ENCODE measurements around the gene PDK3. TPM values are rescaled to one million over a fixed set of nuclear protein-coding genes. Genes with fewer than 3 reads are reported as not detected.

PDK3 gene
- total RNA-seq, 2 donors from 2014 or later, result 26.0 to 31.7 TPM

- ATAC-seq (replicated peaks in 1 of 2), result no peak
- peaks cover 16% of the 10 kb centered on the region for H3K4me1 Mint-ChIP-seq (ENCODE audit: low read depth)
Observed at GRCh38 chrX:24463077-24463476, 2.0 kb upstream of the PDK3 start.

GRCh38 chrX:24464498-24464835 lies 619 bp upstream of the PDK3 start:
- peak overlapping the region; percentile 67 for H3K27ac Mint-ChIP-seq
- ATAC-seq (replicated peaks in 1 of 2) (no peak), DNase-seq (no peak)
- H3K4me3 Mint-ChIP-seq, result peak overlapping the region; percentile 85 to 87
- H3K36me3 Mint-ChIP-seq (ENCODE audit: insufficient read depth in 2 of 2), result no peaks in the 10 kb centered on the region
- no peaks in the 10 kb centered on the region for H3K9me3 Mint-ChIP-seq
- peaks cover 22% of the 10 kb centered on the region for H3K4me1 Mint-ChIP-seq (ENCODE audit: low read depth)
- no peaks in the 10 kb centered on the region for H3K27me3 Mint-ChIP-seq (ENCODE audit: low read depth)

More at GRCh38 chrX:24463077-24463476, 2.0 kb upstream of the PDK3 start:
- H3K9me3 Mint-ChIP-seq, result no peaks in the 10 kb centered on the region
- no peak overlapping the region for H3K4me3 Mint-ChIP-seq
- peaks cover 10% of the 10 kb centered on the region for H3K27me3 Mint-ChIP-seq (ENCODE audit: low read depth)
- H3K27ac Mint-ChIP-seq, result no peak overlapping the region
- no peaks in the 10 kb centered on the region for H3K36me3 Mint-ChIP-seq (ENCODE audit: insufficient read depth in 2 of 2)
- DNase-seq, result no peak

- peak overlapping the region; percentile 83 to 87 for H3K4me3 Mint-ChIP-seq
- DNase-seq (peak in 1 of 2 donors; percentile 13), ATAC-seq (replicated peaks in 1 of 2) (peak; percentile 19 to 23)
- H3K36me3 Mint-ChIP-seq (ENCODE audit: insufficient read depth in 2 of 2), result no peaks in the 10 kb centered on the region
- H3K4me1 Mint-ChIP-seq (ENCODE audit: low read depth), result peaks cover 27% of the 10 kb centered on the region
- no peaks in the 10 kb centered on the region for H3K9me3 Mint-ChIP-seq
- H3K27me3 Mint-ChIP-seq (ENCODE audit: low read depth), result no peaks in the 10 kb centered on the region
- H3K27ac Mint-ChIP-seq, result peak overlapping the region; percentile 15
Observed at GRCh38 chrX:24465532-24465865, 413 bp downstream of the PDK3 start.

GRCh38 chrX:24466025-24466424 lies 939 bp downstream of the PDK3 start:
- ATAC-seq (replicated peaks in 1 of 2), result no peak
- no peak for DNase-seq
- Mint-ChIP-seq H3K9me3 (no peaks in the 10 kb centered on the region), H3K27ac (peak overlapping the region; percentile 15), H3K4me1 (ENCODE audit: low read depth) (peaks cover 31% of the 10 kb centered on the region), H3K4me3 (peak overlapping the region; percentile 83 to 87), H3K36me3 (ENCODE audit: insufficient read depth in 2 of 2) (no peaks in the 10 kb centered on the region), H3K27me3 (ENCODE audit: low read depth) (no peaks in the 10 kb centered on the region)

- Mint-ChIP-seq H3K4me3 (peak overlapping the region; percentile 31 to 83), H3K4me1 (ENCODE audit: low read depth) (peaks cover 42% of the 10 kb centered on the region), H3K27me3 (ENCODE audit: low read depth) (no peaks in the 10 kb centered on the region), H3K36me3 (ENCODE audit: insufficient read depth in 2 of 2) (no peaks in the 10 kb centered on the region), H3K9me3 (no peaks in the 10 kb centered on the region), H3K27ac (peak overlapping the region; percentile 15)
- ATAC-seq (replicated peaks in 1 of 2) (no peak), DNase-seq (no peak)
Observed at GRCh38 chrX:24468245-24468644, 3.2 kb downstream of the PDK3 start.

GRCh38 chrX:24471808-24472207 lies 6.7 kb downstream of the PDK3 start:
- no peak for DNase-seq
- H3K4me3 Mint-ChIP-seq, result peak overlapping the region; percentile 25 to 68
- H3K9me3 Mint-ChIP-seq, result no peaks in the 10 kb centered on the region
- no peaks in the 10 kb centered on the region for H3K36me3 Mint-ChIP-seq (ENCODE audit: insufficient read depth in 2 of 2)
- ATAC-seq (replicated peaks in 1 of 2), result no peak
- peaks cover 59% of the 10 kb centered on the region for H3K4me1 Mint-ChIP-seq (ENCODE audit: low read depth)
- no peaks in the 10 kb centered on the region for H3K27me3 Mint-ChIP-seq (ENCODE audit: low read depth)
- peak overlapping the region; percentile 70 for H3K27ac Mint-ChIP-seq

- peaks cover 75% of the 10 kb centered on the region for H3K4me1 Mint-ChIP-seq (ENCODE audit: low read depth)
- peaks cover 6% of the 10 kb centered on the region for H3K27me3 Mint-ChIP-seq (ENCODE audit: low read depth)
- no peaks in the 10 kb centered on the region for H3K36me3 Mint-ChIP-seq (ENCODE audit: insufficient read depth in 2 of 2)
- H3K9me3 Mint-ChIP-seq, result no peaks in the 10 kb centered on the region
- H3K27ac Mint-ChIP-seq, result peak overlapping the region; percentile 42
- DNase-seq (no peak), ATAC-seq (replicated peaks in 1 of 2) (no peak)
- peak overlapping the region in 1 of 2 donors; percentile 43 for H3K4me3 Mint-ChIP-seq
Observed at GRCh38 chrX:24475480-24475879, 10.4 kb downstream of the PDK3 start.

- peaks cover 6% of the 10 kb centered on the region for H3K27me3 Mint-ChIP-seq (ENCODE audit: low read depth)
Observed at GRCh38 chrX:24478509-24478908, 13.4 kb downstream of the PDK3 start.

GRCh38 chrX:24479924-24480323 lies 14.8 kb downstream of the PDK3 start:
- H3K4me1 Mint-ChIP-seq (ENCODE audit: low read depth), result peaks cover 64% of the 10 kb centered on the region

More at GRCh38 chrX:24478509-24478908, 13.4 kb downstream of the PDK3 start:
- peak overlapping the region; percentile 69 to 77 for H3K4me3 Mint-ChIP-seq
- peak overlapping the region; percentile 97 for H3K27ac Mint-ChIP-seq
- H3K9me3 Mint-ChIP-seq, result peaks cover 0 to 3% of the 10 kb centered on the region in 2 donors
- DNase-seq, result no peak
- no peak for ATAC-seq (replicated peaks in 1 of 2)
- peaks cover 4 to 7% of the 10 kb centered on the region in 2 donors for H3K36me3 Mint-ChIP-seq (ENCODE audit: insufficient read depth in 2 of 2)
- peaks cover 77% of the 10 kb centered on the region for H3K4me1 Mint-ChIP-seq (ENCODE audit: low read depth)

GRCh38 chrX:24480400-24480865 lies 15.3 kb downstream of the PDK3 start:
- peak; percentile 23 to 32 for ATAC-seq (replicated peaks in 1 of 2)
- Mint-ChIP-seq H3K36me3 (ENCODE audit: insufficient read depth in 2 of 2) (peaks cover 4 to 7% of the 10 kb centered on the region in 2 donors), H3K4me3 (peak overlapping the region; percentile 69 to 77), H3K27me3 (ENCODE audit: low read depth) (peaks cover 6% of the 10 kb centered on the region), H3K4me1 (ENCODE audit: low read depth) (peaks cover 59% of the 10 kb centered on the region), H3K9me3 (peaks cover 0 to 3% of the 10 kb centered on the region in 2 donors), H3K27ac (peak overlapping the region; percentile 97)
- DNase-seq, result no peak

More at GRCh38 chrX:24479924-24480323, 14.8 kb downstream of the PDK3 start:
- Mint-ChIP-seq H3K27me3 (ENCODE audit: low read depth) (peaks cover 6% of the 10 kb centered on the region), H3K4me3 (peak overlapping the region; percentile 69 to 77), H3K9me3 (peaks cover 0 to 3% of the 10 kb centered on the region in 2 donors), H3K36me3 (ENCODE audit: insufficient read depth in 2 of 2) (peaks cover 4 to 7% of the 10 kb centered on the region in 2 donors), H3K27ac (peak overlapping the region; percentile 97)
- ATAC-seq (replicated peaks in 1 of 2) (peak; percentile 94 to 98), DNase-seq (peak; percentile 67 to 80)

GRCh38 chrX:24482823-24483415 lies 17.8 kb downstream of the PDK3 start:
- peaks cover 55% of the 10 kb centered on the region for H3K4me1 Mint-ChIP-seq (ENCODE audit: low read depth)
- peak overlapping the region; percentile 68 for H3K27ac Mint-ChIP-seq
- H3K36me3 Mint-ChIP-seq (ENCODE audit: insufficient read depth in 2 of 2), result peaks cover 4 to 7% of the 10 kb centered on the region in 2 donors
- ATAC-seq (replicated peaks in 1 of 2) (peak in 1 of 2 donors; percentile 40), DNase-seq (no peak)
- H3K4me3 Mint-ChIP-seq, result peak overlapping the region in 1 of 2 donors; percentile 49
- H3K27me3 Mint-ChIP-seq (ENCODE audit: low read depth), result no peaks in the 10 kb centered on the region
- H3K9me3 Mint-ChIP-seq, result peaks cover 0 to 3% of the 10 kb centered on the region in 2 donors

GRCh38 chrX:24483596-24483995 lies 18.5 kb downstream of the PDK3 start:
- peaks cover 0 to 3% of the 10 kb centered on the region in 2 donors for H3K9me3 Mint-ChIP-seq
- DNase-seq (no peak), ATAC-seq (replicated peaks in 1 of 2) (no peak)
- peaks cover 48% of the 10 kb centered on the region for H3K4me1 Mint-ChIP-seq (ENCODE audit: low read depth)
- no peaks in the 10 kb centered on the region for H3K27me3 Mint-ChIP-seq (ENCODE audit: low read depth)
- H3K36me3 Mint-ChIP-seq (ENCODE audit: insufficient read depth in 2 of 2), result peaks cover 4 to 7% of the 10 kb centered on the region in 2 donors
- H3K4me3 Mint-ChIP-seq, result no peak overlapping the region
- H3K27ac Mint-ChIP-seq, result peak overlapping the region; percentile 54

- Mint-ChIP-seq H3K27me3 (ENCODE audit: low read depth) (no peaks in the 10 kb centered on the region), H3K36me3 (ENCODE audit: insufficient read depth in 2 of 2) (peaks cover 4 to 7% of the 10 kb centered on the region in 2 donors), H3K9me3 (peaks cover 0 to 3% of the 10 kb centered on the region in 2 donors), H3K4me1 (ENCODE audit: low read depth) (peaks cover 30% of the 10 kb centered on the region), H3K4me3 (no peak overlapping the region), H3K27ac (no peak overlapping the region)
- ATAC-seq (replicated peaks in 1 of 2) (no peak), DNase-seq (no peak)
Observed at GRCh38 chrX:24485323-24485722, 20.2 kb downstream of the PDK3 start.
